ENCODE results near the gene TMEM114.

- no peak for TF ChIP-seq CTCF (IDR thresholded peaks at IDR 0.05)
- no peak for TF ChIP-seq POLR2AphosphoS5 (IDR thresholded peaks at IDR 0.05; ENCODE audit: low read depth, low read length)
Measured at GRCh38 chr16:8555400-8555799, 34.9 kb downstream of the TMEM114 start.
